Progenitor cell of endocrine pancreas (in vitro differentiated cells): ENCODE results near the gene MAPK1. TPM values are rescaled to one million over a fixed set of nuclear protein-coding genes. Genes with fewer than 3 reads are reported as not detected.
"Not testable (repeated sequence)": the region's sequence is repeated elsewhere in the genome, so short reads cannot be mapped to it uniquely, and the experiment has no call there.

Experiments
- DNase-seq: peaks from one replicate; pipeline ENCODE4 v3.0.0; 2021; ENCODE audit warnings: low spot score; ENCODE audit not compliant: unreplicated experiment
- H3K27ac Mint-ChIP-seq: 2 replicates; pipeline ENCODE4 v1.8.0; 2021; ENCODE audit warnings: mild to moderate bottlenecking, moderate library complexity, mixed read lengths
- H3K27me3 Mint-ChIP-seq: 2 replicates; pipeline ENCODE4 v1.8.0; 2021; ENCODE audit warnings: mixed read lengths
- H3K36me3 Mint-ChIP-seq: 2 replicates; pipeline ENCODE4 v1.8.0; 2022; ENCODE audit warnings: mixed read lengths; ENCODE audit not compliant: insufficient read depth
- H3K4me1 Mint-ChIP-seq: 2 replicates; pipeline ENCODE4 v1.8.0; 2021; ENCODE audit warnings: low read depth, mixed read lengths
- H3K4me3 Mint-ChIP-seq: 2 replicates; pipeline ENCODE4 v1.8.0; 2021; ENCODE audit warnings: low read depth, mild to moderate bottlenecking, moderate library complexity, mixed read lengths
- H3K9me3 Mint-ChIP-seq: 2 replicates; pipeline ENCODE4 v1.8.0; 2021; ENCODE audit warnings: low read depth, mixed read lengths
- CTCF ChIP-seq: fragments of 200-600 bp; sonication (generic); IDR thresholded peaks from one replicate; pipeline ENCODE4 v1.5.0; 2021; ENCODE audit warnings: antibody characterized with exemption, mild to moderate bottlenecking; ENCODE audit not compliant: unreplicated experiment
- total RNA-seq: library from RNA; stranded (reverse); gene quantifications from 2 replicates; pipeline ENCODE4 v1.2.1, GENCODE V29; 2021

The MAPK1 gene
- total RNA-seq, 1 donor from 2014 or later = 116 TPM

GRCh38 chr22:21734540-21735199 lies 132.8 kb downstream of the MAPK1 start:
- TF ChIP-seq CTCF = no peak

GRCh38 chr22:21731503-21731902 lies 135.9 kb downstream of the MAPK1 start:
- no peak for TF ChIP-seq CTCF
- H3K27ac Mint-ChIP-seq = no peak overlapping the region

More at GRCh38 chr22:21734540-21735199, 132.8 kb downstream of the MAPK1 start:
- peak overlapping the region; percentile 93 for H3K4me3 Mint-ChIP-seq
- no peak for DNase-seq
- peaks cover 6% of the 10 kb centered on the region for H3K27me3 Mint-ChIP-seq
- no peaks in the 10 kb centered on the region for H3K9me3 Mint-ChIP-seq
- H3K4me1 Mint-ChIP-seq = peaks cover 8% of the 10 kb centered on the region
- H3K36me3 Mint-ChIP-seq = no peaks in the 10 kb centered on the region
- peak overlapping the region; percentile 97 for H3K27ac Mint-ChIP-seq

GRCh38 chr22:21730535-21731308 lies 136.7 kb downstream of the MAPK1 start:
- no peaks in the 10 kb centered on the region for H3K27me3 Mint-ChIP-seq
- H3K9me3 Mint-ChIP-seq = no peaks in the 10 kb centered on the region
- H3K4me3 Mint-ChIP-seq = no peak overlapping the region
- no peaks in the 10 kb centered on the region for H3K36me3 Mint-ChIP-seq
- H3K4me1 Mint-ChIP-seq = peaks cover 9% of the 10 kb centered on the region
- DNase-seq = no peak
- peak overlapping the region; percentile 67 for H3K27ac Mint-ChIP-seq
- TF ChIP-seq CTCF = no peak

More at GRCh38 chr22:21731503-21731902, 135.9 kb downstream of the MAPK1 start:
- peaks cover 9% of the 10 kb centered on the region for H3K4me1 Mint-ChIP-seq
- no peaks in the 10 kb centered on the region for H3K9me3 Mint-ChIP-seq
- H3K27me3 Mint-ChIP-seq = no peaks in the 10 kb centered on the region
- H3K4me3 Mint-ChIP-seq = no peak overlapping the region
- no peak for DNase-seq
- H3K36me3 Mint-ChIP-seq = no peaks in the 10 kb centered on the region

- not testable (repeated sequence) for H3K9me3 Mint-ChIP-seq, H3K4me3 Mint-ChIP-seq
These were observed 138.3 kb downstream of the MAPK1 start for GRCh38 chr22:21729184-21729583.

GRCh38 chr22:21728270-21728669 lies 139.2 kb downstream of the MAPK1 start:
- no peak for TF ChIP-seq CTCF
- H3K4me1 Mint-ChIP-seq = peaks cover 1% of the 10 kb centered on the region
- no peak for DNase-seq
- H3K27ac Mint-ChIP-seq = no peak overlapping the region
- H3K36me3 Mint-ChIP-seq = peaks cover 2% of the 10 kb centered on the region
- no peaks in the 10 kb centered on the region for H3K27me3 Mint-ChIP-seq
- H3K4me3 Mint-ChIP-seq = no peak overlapping the region
- no peaks in the 10 kb centered on the region for H3K9me3 Mint-ChIP-seq

More at GRCh38 chr22:21729184-21729583, 138.3 kb downstream of the MAPK1 start:
- not testable (repeated sequence) for H3K36me3 Mint-ChIP-seq, H3K27ac Mint-ChIP-seq, H3K27me3 Mint-ChIP-seq, H3K4me1 Mint-ChIP-seq, DNase-seq
